ENCODE data around the gene KYAT1. TPM values are rescaled to one million over a fixed set of nuclear protein-coding genes. Genes with fewer than 3 reads are reported as not detected.

Gene KYAT1
- total RNA-seq, 1 donor from 2014 or later: 19.5 TPM

DNA sequence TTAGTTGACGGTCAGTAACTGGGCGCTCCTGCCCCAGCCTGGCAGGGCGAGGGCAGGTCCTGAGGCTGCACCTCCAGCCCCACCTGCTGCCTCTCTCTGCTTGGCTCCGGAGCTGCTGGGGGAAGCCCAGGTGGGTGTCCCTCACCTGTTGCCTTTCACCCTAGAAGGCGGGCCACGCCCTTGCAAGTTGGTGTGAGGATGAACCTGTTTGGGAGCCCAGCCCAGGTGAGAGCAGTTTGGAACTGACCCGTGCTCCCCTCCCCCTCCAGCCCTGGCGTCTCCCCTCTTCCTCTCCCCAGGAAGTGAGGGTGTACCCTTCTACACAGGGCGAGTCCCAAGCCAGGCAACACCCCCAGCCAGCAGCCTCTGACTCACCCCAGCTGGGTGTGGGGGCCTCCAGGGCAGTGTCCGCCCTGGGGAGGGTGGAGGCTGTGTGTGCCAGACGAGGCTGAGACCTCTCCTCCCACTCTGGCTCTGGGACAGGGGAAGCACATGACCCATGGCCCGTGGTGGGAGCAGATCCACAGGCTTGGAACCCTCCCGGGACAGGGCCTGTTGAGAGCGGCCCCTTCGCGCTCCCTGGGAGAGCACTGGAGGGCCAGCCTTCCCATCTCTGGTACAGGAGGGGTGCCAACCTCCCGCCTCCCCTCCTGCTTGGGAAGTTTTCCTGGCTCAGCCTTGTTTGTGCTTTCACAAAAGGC, 10.6 kb upstream of the KYAT1 start:
- Mint-ChIP-seq H3K27ac (ENCODE audit: unreplicated experiment) (no peak overlapping the region), H3K36me3 (ENCODE audit: unreplicated experiment) (no peaks in the 10 kb centered on the region), H3K4me3 (ENCODE audit: unreplicated experiment) (no peak overlapping the region), H3K4me1 (ENCODE audit: low read depth, unreplicated experiment) (peaks cover 3% of the 10 kb centered on the region), H3K27me3 (ENCODE audit: unreplicated experiment) (peaks cover 2% of the 10 kb centered on the region), H3K9me3 (ENCODE audit: unreplicated experiment) (no peaks in the 10 kb centered on the region)
- TF ChIP-seq, protein P1, sequence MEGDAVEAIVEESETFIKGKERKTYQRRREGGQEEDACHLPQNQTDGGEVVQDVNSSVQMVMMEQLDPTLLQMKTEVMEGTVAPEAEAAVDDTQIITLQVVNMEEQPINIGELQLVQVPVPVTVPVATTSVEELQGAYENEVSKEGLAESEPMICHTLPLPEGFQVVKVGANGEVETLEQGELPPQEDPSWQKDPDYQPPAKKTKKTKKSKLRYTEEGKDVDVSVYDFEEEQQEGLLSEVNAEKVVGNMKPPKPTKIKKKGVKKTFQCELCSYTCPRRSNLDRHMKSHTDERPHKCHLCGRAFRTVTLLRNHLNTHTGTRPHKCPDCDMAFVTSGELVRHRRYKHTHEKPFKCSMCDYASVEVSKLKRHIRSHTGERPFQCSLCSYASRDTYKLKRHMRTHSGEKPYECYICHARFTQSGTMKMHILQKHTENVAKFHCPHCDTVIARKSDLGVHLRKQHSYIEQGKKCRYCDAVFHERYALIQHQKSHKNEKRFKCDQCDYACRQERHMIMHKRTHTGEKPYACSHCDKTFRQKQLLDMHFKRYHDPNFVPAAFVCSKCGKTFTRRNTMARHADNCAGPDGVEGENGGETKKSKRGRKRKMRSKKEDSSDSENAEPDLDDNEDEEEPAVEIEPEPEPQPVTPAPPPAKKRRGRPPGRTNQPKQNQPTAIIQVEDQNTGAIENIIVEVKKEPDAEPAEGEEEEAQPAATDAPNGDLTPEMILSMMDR (IDR thresholded peaks at IDR 0.05; ENCODE audit: partially characterized antibody, unreplicated experiment): no peak
- DNase-seq: no peak

DNA sequence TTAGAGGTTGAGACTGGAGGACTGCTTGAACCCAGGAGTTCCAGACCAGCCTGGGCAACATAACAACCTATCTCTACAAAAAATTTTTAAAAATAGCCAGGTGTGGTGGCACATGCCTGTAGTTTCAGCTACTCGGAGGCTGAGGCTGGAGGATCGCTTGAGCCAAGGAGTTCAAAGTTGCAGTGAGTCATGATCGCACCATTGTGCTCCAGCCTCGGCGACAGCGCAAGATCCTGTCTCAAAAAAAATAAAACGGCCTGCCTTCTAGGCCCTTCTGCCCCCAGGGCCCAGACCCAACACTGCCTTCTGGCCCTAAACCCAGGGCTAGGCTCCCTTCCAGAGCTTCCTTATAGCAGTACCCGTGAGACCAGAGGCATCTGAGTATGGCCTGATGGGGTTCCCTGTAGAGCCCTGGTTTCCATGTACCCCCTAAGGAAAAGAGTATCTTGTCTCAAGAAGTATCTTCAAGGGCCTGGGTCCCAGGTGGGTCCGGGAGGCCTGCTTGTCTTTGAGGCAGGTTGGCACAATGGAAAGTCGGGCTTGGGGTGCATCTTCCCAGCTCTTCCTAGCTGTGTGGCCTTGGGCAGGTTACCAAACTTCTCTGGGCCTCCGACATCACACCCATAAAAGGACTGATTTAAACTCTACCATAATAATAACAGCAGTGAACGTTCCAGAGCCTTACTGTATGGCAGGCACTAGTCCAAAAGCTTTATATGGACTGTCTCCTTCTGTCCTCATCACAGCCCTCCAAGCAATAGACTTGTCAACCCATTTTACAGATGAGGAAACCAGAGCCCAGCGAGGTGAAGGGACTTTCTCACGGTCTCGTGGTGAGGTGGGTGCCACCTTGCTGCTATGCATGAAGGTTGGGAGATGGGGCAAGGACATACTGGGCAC, 9.8 kb upstream of the KYAT1 start:
- no peak for DNase-seq
- H3K4me1 Mint-ChIP-seq (ENCODE audit: low read depth, unreplicated experiment): peaks cover 3% of the 10 kb centered on the region
- H3K27ac Mint-ChIP-seq (ENCODE audit: unreplicated experiment): no peak overlapping the region
- TF ChIP-seq, protein P1 (IDR thresholded peaks at IDR 0.05; ENCODE audit: partially characterized antibody, unreplicated experiment): no peak
- H3K9me3 Mint-ChIP-seq (ENCODE audit: unreplicated experiment): no peaks in the 10 kb centered on the region
- H3K36me3 Mint-ChIP-seq (ENCODE audit: unreplicated experiment): no peaks in the 10 kb centered on the region
- H3K27me3 Mint-ChIP-seq (ENCODE audit: unreplicated experiment): peaks cover 2% of the 10 kb centered on the region
- no peak overlapping the region for H3K4me3 Mint-ChIP-seq (ENCODE audit: unreplicated experiment)

DNA sequence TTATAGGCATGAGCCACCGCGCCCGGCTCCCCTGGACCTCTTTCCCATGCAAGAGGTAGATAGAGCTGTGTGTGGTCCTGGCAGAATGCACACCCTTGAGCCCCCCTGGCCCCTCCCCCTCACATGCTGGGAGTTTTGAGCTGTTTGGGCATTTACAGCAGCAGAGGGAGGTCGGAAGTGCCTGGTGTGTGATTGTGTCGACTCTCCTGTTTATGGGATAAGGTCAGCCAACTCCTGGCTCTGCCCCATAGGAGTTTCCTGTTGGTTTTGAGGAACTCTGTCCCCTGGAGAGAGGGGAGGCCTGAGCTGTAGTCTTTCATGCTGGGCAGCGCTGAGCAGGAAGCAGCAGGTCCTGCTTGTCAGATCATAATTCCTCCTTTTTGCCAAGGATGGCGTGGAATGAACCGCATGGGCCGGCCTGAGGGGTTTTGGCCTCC, 6.2 kb upstream of the KYAT1 start:
- H3K27me3 Mint-ChIP-seq (ENCODE audit: unreplicated experiment): peaks cover 4% of the 10 kb centered on the region

DNA sequence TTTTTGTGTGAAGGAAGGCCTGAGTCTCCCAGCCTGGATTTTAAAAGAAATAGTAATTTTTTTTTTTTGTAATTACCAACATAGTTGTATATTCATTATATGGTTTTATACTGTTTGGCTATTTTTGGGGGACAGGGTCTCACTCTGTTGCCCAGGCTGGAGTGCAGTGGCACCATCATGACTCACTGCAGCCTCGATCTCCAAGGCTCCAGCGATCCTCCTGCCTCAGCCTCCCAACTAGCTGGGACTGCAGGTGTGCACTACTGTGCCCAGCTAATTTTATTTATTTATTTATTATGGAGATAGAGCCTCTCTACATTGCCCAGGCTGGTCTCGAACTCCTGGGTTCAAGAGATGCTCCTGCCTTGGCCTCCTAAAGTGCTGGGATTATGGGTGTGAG, 5.3 kb upstream of the KYAT1 start:
- Mint-ChIP-seq H3K4me1 (ENCODE audit: low read depth, unreplicated experiment) (peaks cover 7% of the 10 kb centered on the region), H3K36me3 (ENCODE audit: unreplicated experiment) (peaks cover 6% of the 10 kb centered on the region), H3K27me3 (ENCODE audit: unreplicated experiment) (peaks cover 5% of the 10 kb centered on the region), H3K27ac (ENCODE audit: unreplicated experiment) (no peak overlapping the region), H3K4me3 (ENCODE audit: unreplicated experiment) (no peak overlapping the region), H3K9me3 (ENCODE audit: unreplicated experiment) (peaks cover 9% of the 10 kb centered on the region)
- TF ChIP-seq, protein P1 (IDR thresholded peaks at IDR 0.05; ENCODE audit: partially characterized antibody, unreplicated experiment): no peak
- DNase-seq: no peak

More for the DNA sequence above, 6.2 kb upstream of the KYAT1 start:
- H3K4me1 Mint-ChIP-seq (ENCODE audit: low read depth, unreplicated experiment): peaks cover 7% of the 10 kb centered on the region
- DNase-seq: no peak
- H3K9me3 Mint-ChIP-seq (ENCODE audit: unreplicated experiment): peaks cover 4% of the 10 kb centered on the region
- H3K36me3 Mint-ChIP-seq (ENCODE audit: unreplicated experiment): peaks cover 6% of the 10 kb centered on the region
- TF ChIP-seq, protein P1 (IDR thresholded peaks at IDR 0.05; ENCODE audit: partially characterized antibody, unreplicated experiment): no peak
- H3K4me3 Mint-ChIP-seq (ENCODE audit: unreplicated experiment): no peak overlapping the region
- no peak overlapping the region for H3K27ac Mint-ChIP-seq (ENCODE audit: unreplicated experiment)

Data from glutamatergic neuron (in vitro differentiated cells).